ENCODE results near the gene DPP7.

DPP7 gene

DNA sequence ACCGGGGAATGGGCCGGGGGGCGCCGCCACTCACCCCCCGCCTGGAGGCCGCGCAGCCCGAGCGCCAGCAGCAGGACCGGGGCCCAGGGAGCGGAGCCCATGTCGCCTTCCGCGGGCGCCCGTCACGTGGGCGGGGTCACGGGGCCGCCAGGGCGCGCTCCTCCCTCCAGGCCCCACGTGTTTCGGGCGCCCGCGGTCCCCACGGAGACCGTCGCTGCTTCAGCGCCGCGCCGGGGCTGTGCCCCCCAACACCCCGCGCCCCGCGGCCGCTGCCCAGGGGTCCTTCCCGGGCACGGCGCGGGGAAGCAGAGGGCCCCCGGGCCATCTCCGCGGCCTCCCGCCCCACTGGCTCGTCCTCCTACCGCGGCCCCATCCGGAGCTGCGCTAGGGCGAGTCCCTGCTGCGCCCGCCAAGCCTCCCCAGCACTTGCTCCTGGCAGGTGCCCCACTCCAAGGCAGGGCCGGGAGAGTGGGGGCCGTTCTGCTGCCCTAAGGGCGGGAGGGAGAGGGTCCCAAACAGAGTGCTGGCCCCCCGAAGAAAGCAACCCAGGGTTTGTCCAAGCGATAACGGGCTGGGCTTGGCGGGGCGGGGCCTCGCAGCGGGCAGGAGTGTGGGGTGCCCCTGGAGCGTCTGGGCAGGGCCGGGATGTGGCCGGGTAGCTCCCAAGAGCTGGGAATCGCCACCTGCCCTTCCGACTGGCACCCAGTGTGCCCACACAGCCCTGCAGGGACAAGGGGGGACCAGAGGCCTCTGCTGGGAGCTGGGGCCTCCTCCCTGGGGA, at the start of gene DPP7:
TSS of gene DPP7 (minus strand) at position 121 of the 781 bp plus-strand sequence. CDS start at position 101, 20 bp downstream.
- TF ChIP-seq, protein P1, sequence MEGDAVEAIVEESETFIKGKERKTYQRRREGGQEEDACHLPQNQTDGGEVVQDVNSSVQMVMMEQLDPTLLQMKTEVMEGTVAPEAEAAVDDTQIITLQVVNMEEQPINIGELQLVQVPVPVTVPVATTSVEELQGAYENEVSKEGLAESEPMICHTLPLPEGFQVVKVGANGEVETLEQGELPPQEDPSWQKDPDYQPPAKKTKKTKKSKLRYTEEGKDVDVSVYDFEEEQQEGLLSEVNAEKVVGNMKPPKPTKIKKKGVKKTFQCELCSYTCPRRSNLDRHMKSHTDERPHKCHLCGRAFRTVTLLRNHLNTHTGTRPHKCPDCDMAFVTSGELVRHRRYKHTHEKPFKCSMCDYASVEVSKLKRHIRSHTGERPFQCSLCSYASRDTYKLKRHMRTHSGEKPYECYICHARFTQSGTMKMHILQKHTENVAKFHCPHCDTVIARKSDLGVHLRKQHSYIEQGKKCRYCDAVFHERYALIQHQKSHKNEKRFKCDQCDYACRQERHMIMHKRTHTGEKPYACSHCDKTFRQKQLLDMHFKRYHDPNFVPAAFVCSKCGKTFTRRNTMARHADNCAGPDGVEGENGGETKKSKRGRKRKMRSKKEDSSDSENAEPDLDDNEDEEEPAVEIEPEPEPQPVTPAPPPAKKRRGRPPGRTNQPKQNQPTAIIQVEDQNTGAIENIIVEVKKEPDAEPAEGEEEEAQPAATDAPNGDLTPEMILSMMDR (IDR thresholded peaks at IDR 0.05; ENCODE audit: low read depth, low read length), result no peak
- H3K4me3 ChIP-seq (replicated peaks in 1 of 2; ENCODE audit: low read depth in 2 of 2, low read length in 2 of 2), result peak within 1 kb of the TSS; percentile 55
- peak; percentile 38 to 56 for DNase-seq (ENCODE audit: low read depth in 2 of 2)

GRCh38 chr9:137163805-137164204, 49.3 kb upstream of the DPP7 start:
- TF ChIP-seq, protein P1 (IDR thresholded peaks at IDR 0.05; ENCODE audit: low read depth, low read length), result no peak
- no peak overlapping the region for H3K4me3 ChIP-seq (replicated peaks in 1 of 2; ENCODE audit: low read depth in 2 of 2, low read length in 2 of 2)
- no peak for DNase-seq (ENCODE audit: low read depth in 2 of 2)

- peak in 1 of 2 donors; percentile 21 for DNase-seq (ENCODE audit: low read depth in 2 of 2)
- TF ChIP-seq, protein P1 (IDR thresholded peaks at IDR 0.05; ENCODE audit: low read depth, low read length), result no peak
- H3K4me3 ChIP-seq (replicated peaks in 1 of 2; ENCODE audit: low read depth in 2 of 2, low read length in 2 of 2), result peak overlapping the region; percentile 21 to 41
Observed at GRCh38 chr9:137163365-137163715, 48.8 kb upstream of the DPP7 start.

DNA sequence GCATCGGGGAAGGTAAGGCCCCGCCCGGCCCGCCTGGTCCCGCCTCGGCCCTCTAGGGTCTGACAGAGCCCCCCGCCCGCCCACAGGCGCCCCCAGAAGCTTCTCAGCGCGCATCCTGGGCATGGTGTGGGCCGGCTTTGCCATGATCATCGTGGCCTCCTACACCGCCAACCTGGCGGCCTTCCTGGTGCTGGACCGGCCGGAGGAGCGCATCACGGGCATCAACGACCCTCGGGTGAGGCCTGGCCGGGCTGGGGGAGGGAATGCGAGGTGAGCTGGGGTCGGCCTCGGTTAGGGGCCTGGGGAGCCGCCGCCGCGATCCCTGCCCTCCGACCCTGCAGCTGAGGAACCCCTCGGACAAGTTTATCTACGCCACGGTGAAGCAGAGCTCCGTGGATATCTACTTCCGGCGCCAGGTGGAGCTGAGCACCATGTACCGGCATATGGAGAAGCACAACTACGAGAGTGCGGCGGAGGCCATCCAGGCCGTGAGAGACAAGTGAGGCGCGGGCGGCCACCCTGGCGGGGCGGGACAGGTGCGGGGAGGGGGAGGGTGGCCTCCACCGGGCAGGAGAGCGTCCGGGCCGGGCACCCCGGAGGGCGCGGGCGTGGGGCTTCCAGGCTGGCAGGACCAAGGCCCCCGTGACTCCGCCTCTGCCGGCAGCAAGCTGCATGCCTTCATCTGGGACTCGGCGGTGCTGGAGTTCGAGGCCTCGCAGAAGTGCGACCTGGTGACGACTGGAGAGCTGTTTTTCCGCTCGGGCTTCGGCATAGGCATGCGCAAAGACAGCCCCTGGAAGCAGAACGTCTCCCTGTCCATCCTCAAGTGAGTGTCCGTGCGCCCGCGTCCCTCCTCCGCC, 48.2 kb upstream of the DPP7 start:
- TF ChIP-seq, protein P1 (IDR thresholded peaks at IDR 0.05; ENCODE audit: low read depth, low read length), result no peak
- H3K4me3 ChIP-seq (replicated peaks in 1 of 2; ENCODE audit: low read depth in 2 of 2, low read length in 2 of 2), result peak overlapping the region; percentile 21 to 41
- DNase-seq (ENCODE audit: low read depth in 2 of 2), result peak; percentile 13 to 33

- no peak for DNase-seq (ENCODE audit: low read depth in 2 of 2)
- no peak overlapping the region for H3K4me3 ChIP-seq (replicated peaks in 1 of 2; ENCODE audit: low read depth in 2 of 2, low read length in 2 of 2)
- TF ChIP-seq, protein P1 (IDR thresholded peaks at IDR 0.05; ENCODE audit: low read depth, low read length), result no peak
Observed at GRCh38 chr9:137161558-137162486, 47.3 kb upstream of the DPP7 start.

All from cardiac fibroblast (primary cell).